ENCODE data around the gene NRG2. TPM values are rescaled to one million over a fixed set of nuclear protein-coding genes. Genes with fewer than 3 reads are reported as not detected.

Gene NRG2
- total RNA-seq, 1 experiment from 2014 or later: 0.23 TPM

GRCh38 chr5:139886213-139886612, 156.9 kb downstream of the NRG2 start:
- TF ChIP-seq CTCF (IDR thresholded peaks at IDR 0.05; ENCODE audit: unreplicated experiment): no peak
- no peaks in the 10 kb centered on the region for H3K9me3 Mint-ChIP-seq (ENCODE audit: unreplicated experiment)
- H3K4me3 Mint-ChIP-seq (ENCODE audit: unreplicated experiment): no peak overlapping the region
- intact Hi-C loops (cut with micrococcal nuclease): no loop called here
- H3K36me3 Mint-ChIP-seq (ENCODE audit: insufficient read depth, unreplicated experiment): no peaks in the 10 kb centered on the region
- no peak overlapping the region for H3K27ac Mint-ChIP-seq (ENCODE audit: low read depth, unreplicated experiment)
- DNase-seq (ENCODE audit: unreplicated experiment): no peak
- no TSS peak for BruUV-seq (replicated peaks)
- CTCF ChIA-PET: interaction anchor here (1.7 to 3.6 kb wide), 3 partner anchors 9 to 83 kb away, joined by 5 to 19 read pairs (median 10); no protein-coding TSS in a partner anchor
- no peaks in the 10 kb centered on the region for H3K4me1 Mint-ChIP-seq (ENCODE audit: insufficient read depth, unreplicated experiment)
- H3K27me3 Mint-ChIP-seq (ENCODE audit: insufficient read depth, unreplicated experiment): peaks cover 15% of the 10 kb centered on the region
- POLR2A ChIA-PET: no interaction called here

DNA sequence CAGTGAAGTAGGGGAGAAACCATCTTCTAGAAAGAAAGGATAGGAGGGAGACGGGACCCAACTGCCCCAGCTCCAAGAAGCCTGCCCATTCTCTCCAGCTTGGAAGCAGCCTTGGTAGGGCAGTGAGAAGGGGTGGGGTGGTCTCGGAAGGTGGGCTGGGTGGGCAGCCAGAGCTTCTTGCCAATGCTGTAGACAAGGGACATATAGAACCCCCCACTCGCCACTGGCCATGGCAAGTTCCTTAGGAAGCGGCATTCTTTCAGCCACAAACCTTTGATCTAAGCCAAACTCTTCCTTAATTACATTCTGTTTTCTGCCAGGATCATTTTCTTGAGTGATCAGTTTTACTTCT, 157.3 kb downstream of the NRG2 start:
- no peak for DNase-seq (ENCODE audit: unreplicated experiment)
- Mint-ChIP-seq H3K4me1 (ENCODE audit: insufficient read depth, unreplicated experiment) (no peaks in the 10 kb centered on the region), H3K4me3 (ENCODE audit: unreplicated experiment) (no peak overlapping the region), H3K27ac (ENCODE audit: low read depth, unreplicated experiment) (no peak overlapping the region), H3K36me3 (ENCODE audit: insufficient read depth, unreplicated experiment) (no peaks in the 10 kb centered on the region), H3K9me3 (ENCODE audit: unreplicated experiment) (no peaks in the 10 kb centered on the region), H3K27me3 (ENCODE audit: insufficient read depth, unreplicated experiment) (peaks cover 15% of the 10 kb centered on the region)
- POLR2A ChIA-PET: no interaction called here
- BruUV-seq (replicated peaks): no TSS peak
- CTCF ChIA-PET: interaction anchor here (0.5 to 3.6 kb wide), 5 partner anchors 9 to 120 kb away, joined by 3 to 19 read pairs (median 5); no protein-coding TSS in a partner anchor
- intact Hi-C loops (cut with micrococcal nuclease): no loop called here
- no peak for TF ChIP-seq CTCF (IDR thresholded peaks at IDR 0.05; ENCODE audit: unreplicated experiment)

DNA sequence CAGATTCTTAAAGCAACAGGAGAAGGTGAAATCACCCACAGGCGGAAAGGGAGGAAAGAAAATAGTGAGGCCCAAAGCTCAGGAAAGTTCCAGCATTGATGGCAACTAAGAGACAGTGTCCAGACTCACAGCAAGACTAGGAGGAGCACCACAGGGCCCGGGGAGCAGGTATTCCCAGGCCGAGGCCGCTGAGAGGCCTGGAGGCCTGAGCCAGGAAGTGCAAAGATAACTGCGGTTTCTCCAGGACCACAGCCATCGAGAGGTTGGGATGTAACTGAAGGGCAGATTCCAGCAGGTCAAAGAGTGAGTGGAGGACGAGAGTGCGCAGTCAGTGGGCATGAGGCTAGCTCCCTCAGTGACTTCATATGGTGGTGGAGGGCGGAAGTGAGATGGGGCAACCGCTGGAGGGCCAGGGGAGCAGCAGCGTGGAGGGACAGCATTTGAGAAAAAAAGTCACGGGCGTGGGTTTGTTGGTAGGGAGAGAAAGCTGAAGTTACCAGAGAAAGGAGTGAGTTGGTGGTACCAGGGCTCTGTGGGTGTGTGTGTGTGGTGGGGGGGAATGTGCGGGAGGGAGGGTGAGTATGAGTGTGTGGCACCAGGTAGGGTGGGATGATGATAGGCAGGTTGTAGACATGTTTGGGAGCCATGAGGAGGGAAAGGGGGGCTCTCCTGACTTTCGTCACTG, 157.8 kb downstream of the NRG2 start:
- POLR2A ChIA-PET: no interaction called here
- DNase-seq (ENCODE audit: unreplicated experiment): no peak
- Mint-ChIP-seq H3K36me3 (ENCODE audit: insufficient read depth, unreplicated experiment) (no peaks in the 10 kb centered on the region), H3K27me3 (ENCODE audit: insufficient read depth, unreplicated experiment) (peaks cover 10% of the 10 kb centered on the region), H3K4me3 (ENCODE audit: unreplicated experiment) (no peak overlapping the region), H3K27ac (ENCODE audit: low read depth, unreplicated experiment) (no peak overlapping the region), H3K9me3 (ENCODE audit: unreplicated experiment) (no peaks in the 10 kb centered on the region), H3K4me1 (ENCODE audit: insufficient read depth, unreplicated experiment) (no peaks in the 10 kb centered on the region)
- TF ChIP-seq CTCF (IDR thresholded peaks at IDR 0.05; ENCODE audit: unreplicated experiment): no peak
- CTCF ChIA-PET: interaction anchor here (0.5 to 3.6 kb wide), 6 partner anchors 8 to 119 kb away, joined by 3 to 19 read pairs (median 4); no protein-coding TSS in a partner anchor
- intact Hi-C loops (cut with micrococcal nuclease): no loop called here
- no TSS peak for BruUV-seq (replicated peaks)

- CTCF ChIA-PET: interaction anchor here (0.5 to 3.6 kb wide), 5 partner anchors 8 to 198 kb away, joined by 3 to 19 read pairs (median 3); no protein-coding TSS in a partner anchor
- no peaks in the 10 kb centered on the region for H3K4me1 Mint-ChIP-seq (ENCODE audit: insufficient read depth, unreplicated experiment)
- intact Hi-C loops (cut with micrococcal nuclease): no loop called here
- no TSS peak for BruUV-seq (replicated peaks)
- peaks cover 4% of the 10 kb centered on the region for H3K27me3 Mint-ChIP-seq (ENCODE audit: insufficient read depth, unreplicated experiment)
- no peaks in the 10 kb centered on the region for H3K9me3 Mint-ChIP-seq (ENCODE audit: unreplicated experiment)
- H3K36me3 Mint-ChIP-seq (ENCODE audit: insufficient read depth, unreplicated experiment): no peaks in the 10 kb centered on the region
- TF ChIP-seq CTCF (IDR thresholded peaks at IDR 0.05; ENCODE audit: unreplicated experiment): no peak
- POLR2A ChIA-PET: no interaction called here
- DNase-seq (ENCODE audit: unreplicated experiment): no peak
- no peak overlapping the region for H3K27ac Mint-ChIP-seq (ENCODE audit: low read depth, unreplicated experiment)
- no peak overlapping the region for H3K4me3 Mint-ChIP-seq (ENCODE audit: unreplicated experiment)
These were observed 158.4 kb downstream of the NRG2 start for GRCh38 chr5:139884734-139885133.

Data from MCF 10A (cell line).